H9 (cell line): ENCODE results near the gene MCF2L2. TPM values are rescaled to one million over a fixed set of nuclear protein-coding genes. Genes with fewer than 3 reads are reported as not detected.
A peak's percentile ranks its signal among the peaks of the same experiment; 100 is the strongest.

Experiments
- DNase-seq: peaks from one replicate; pipeline ENCODE4 v3.0.0-alpha.2; 2017
- H2AFZ ChIP-seq: one replicate; pipeline ENCODE4 v1.6.1; 2013; ENCODE audit warnings: mild to moderate bottlenecking, low read length, control low read depth, moderate library complexity
- H2AK5ac ChIP-seq: 2 replicates; pipeline ENCODE4 v1.6.1; 2013; ENCODE audit warnings: low read length, control low read depth, mixed read lengths; ENCODE audit not compliant: insufficient read length
- H2BK120ac ChIP-seq: one replicate; pipeline ENCODE4 v1.6.1; 2013; ENCODE audit warnings: low read depth, mild to moderate bottlenecking, low read length, control low read depth, inconsistent platforms; ENCODE audit not compliant: poor library complexity, severe bottlenecking
- H2BK12ac ChIP-seq: 2 replicates; pipeline ENCODE4 v1.6.1; 2013; ENCODE audit warnings: low read length, control low read depth, mixed read lengths, low read depth; ENCODE audit not compliant: insufficient read length
- H2BK15ac ChIP-seq: 2 replicates; pipeline ENCODE4 v1.6.1; 2013; ENCODE audit warnings: low read depth, low read length, control low read depth
- H2BK20ac ChIP-seq: one replicate; pipeline ENCODE4 v1.6.1; 2013; ENCODE audit warnings: low read depth, mild to moderate bottlenecking, low read length, control low read depth, inconsistent platforms; ENCODE audit not compliant: poor library complexity, severe bottlenecking
- H2BK5ac ChIP-seq: 2 replicates; pipeline ENCODE4 v1.6.1; 2013; ENCODE audit warnings: low read length, control low read depth, mixed read lengths; ENCODE audit not compliant: insufficient read length
- H3K14ac ChIP-seq: 2 replicates; pipeline ENCODE4 v1.6.1; 2013; ENCODE audit warnings: low read length, control low read depth; ENCODE audit not compliant: insufficient read depth
- H3K18ac ChIP-seq: 2 replicates; pipeline ENCODE4 v1.6.1; 2013; ENCODE audit warnings: low read depth, mild to moderate bottlenecking, mixed read lengths, low read length, control low read depth; ENCODE audit not compliant: insufficient read length
- H3K23ac ChIP-seq: 2 replicates; pipeline ENCODE4 v1.6.1; 2013; ENCODE audit warnings: low read length, control low read depth, mixed read lengths, low read depth; ENCODE audit not compliant: insufficient read length
- H3K23me2 ChIP-seq: 2 replicates; pipeline ENCODE4 v1.6.1; 2013; ENCODE audit warnings: low read depth, mild to moderate bottlenecking, mixed read lengths, low read length, control low read depth; ENCODE audit not compliant: insufficient read length, poor library complexity, severe bottlenecking
- H3K27ac ChIP-seq: 2 replicates; pipeline ENCODE4 v1.5.1; 2013; ENCODE audit warnings: low read length, control low read depth, mixed read lengths, low read depth; ENCODE audit not compliant: insufficient read length
- H3K27me3 ChIP-seq: 2 replicates; pipeline ENCODE4 v1.6.1; 2013; ENCODE audit warnings: low read length, control low read depth, inconsistent platforms; ENCODE audit not compliant: insufficient read depth
- H3K4ac ChIP-seq: 2 replicates; pipeline ENCODE4 v1.6.1; 2013; ENCODE audit warnings: low read depth, mild to moderate bottlenecking, control low read depth, inconsistent platforms, low read length, moderate library complexity
- H3K4me1 ChIP-seq: 2 replicates; pipeline ENCODE4 v1.6.1; 2013; ENCODE audit warnings: low read length, control low read depth, inconsistent platforms; ENCODE audit not compliant: insufficient read depth
- H3K4me2 ChIP-seq: 2 replicates; pipeline ENCODE4 v1.6.1; 2013; ENCODE audit warnings: low read length, control low read depth, mixed read lengths; ENCODE audit not compliant: insufficient read length, insufficient read depth
- H3K56ac ChIP-seq: 2 replicates; pipeline ENCODE4 v1.6.1; 2013; ENCODE audit warnings: low read depth, mild to moderate bottlenecking, mixed read lengths, low read length, control low read depth; ENCODE audit not compliant: insufficient read length
- H3K79me1 ChIP-seq: 2 replicates; pipeline ENCODE4 v1.6.1; 2013; ENCODE audit warnings: low read depth, mild to moderate bottlenecking, moderate library complexity, low read length, control low read depth, inconsistent platforms; ENCODE audit not compliant: insufficient read depth, poor library complexity, severe bottlenecking
- H3K79me2 ChIP-seq: 2 replicates; pipeline ENCODE4 v1.6.1; 2013; ENCODE audit warnings: low read length, control low read depth, inconsistent platforms; ENCODE audit not compliant: insufficient read depth
- H3K9ac ChIP-seq: 2 replicates; pipeline ENCODE4 v1.6.1; 2013; ENCODE audit warnings: low read length, control low read depth, mixed read lengths; ENCODE audit not compliant: insufficient read length; ENCODE audit errors: extremely low read depth
- H3K9me3 ChIP-seq: one replicate; pipeline ENCODE4 v1.6.1; 2013; ENCODE audit warnings: low read depth, low read length, inconsistent platforms; ENCODE audit not compliant: control insufficient read depth
- H3T11ph ChIP-seq: one replicate; pipeline ENCODE4 v1.6.1; 2013; ENCODE audit warnings: mild to moderate bottlenecking, low read length, control low read depth, inconsistent platforms
- H4K20me1 ChIP-seq: one replicate; pipeline ENCODE4 v1.6.1; 2013; ENCODE audit not compliant: control insufficient read depth, insufficient read length, insufficient read depth
- H4K5ac ChIP-seq: 2 replicates; pipeline ENCODE4 v1.6.1; 2013; ENCODE audit warnings: low read depth, mild to moderate bottlenecking, mixed read lengths, low read length, control low read depth; ENCODE audit not compliant: insufficient read length
- H4K8ac ChIP-seq: replicated peaks from 2 replicates; pipeline ENCODE4 v1.6.1; 2013; ENCODE audit warnings: low read length, control low read depth, mixed read lengths, low read depth; ENCODE audit not compliant: insufficient read length
- H4K91ac ChIP-seq: 2 replicates; pipeline ENCODE4 v1.6.1; 2013; ENCODE audit warnings: low read depth, mild to moderate bottlenecking, moderate library complexity, mixed read lengths, low read length, control low read depth; ENCODE audit not compliant: insufficient read length
- H3K27ac Mint-ChIP-seq, 3 experiments: 2 replicates in 2 of 3; 3 replicates in 1 of 3; pipeline ENCODE4 v1.8.0; 2020 to 2021; ENCODE audit warnings: mixed read lengths in 3 of 3, mild to moderate bottlenecking in 1 of 3, moderate library complexity in 1 of 3
- H3K27me3 Mint-ChIP-seq: 2 replicates; pipeline ENCODE4 v1.8.0; 2021; ENCODE audit warnings: low read depth, mild to moderate bottlenecking, moderate library complexity, mixed read lengths
- H3K36me3 Mint-ChIP-seq, 3 experiments: 2 replicates in 2 of 3; 3 replicates in 1 of 3; pipeline ENCODE4 v1.8.0; 2020 to 2021; ENCODE audit warnings: low read depth in 3 of 3, mixed read lengths in 3 of 3; ENCODE audit not compliant: insufficient read depth in 1 of 3
- H3K4me1 Mint-ChIP-seq, 2 experiments: 2 replicates each; pipeline ENCODE4 v1.8.0; 2020; ENCODE audit warnings: mixed read lengths in 2 of 2
- H3K4me3 Mint-ChIP-seq, 2 experiments: 2 replicates in 1 of 2; 3 replicates in 1 of 2; pipeline ENCODE4 v1.8.0; 2020 to 2021; ENCODE audit warnings: mild to moderate bottlenecking in 2 of 2, mixed read lengths in 2 of 2, moderate library complexity in 1 of 2
- H3K9me3 Mint-ChIP-seq, 2 experiments: 2 replicates in 1 of 2; 3 replicates in 1 of 2; pipeline ENCODE4 v1.8.0; 2020; ENCODE audit warnings: mild to moderate bottlenecking in 2 of 2, mixed read lengths in 2 of 2, moderate library complexity in 1 of 2
- WGBS: extraction: QIAGEN DNeasy Blood & Tissue Kit; methylation state at CpG from one replicate; pipeline ENCODE4 v1.1.7; 2013; ENCODE audit warnings: missing lambda C conversion rate, low lambda C conversion rate, mixed read lengths; ENCODE audit not compliant: insufficient read length; ENCODE audit errors: extremely low coverage; 5-methylcytosine and 5-hydroxymethylcytosine counted together
- total RNA-seq: library from RNA; stranded (reverse); gene quantifications from 2 replicates; pipeline ENCODE4 v1.2.1, GENCODE V29; 2021
- TF ChIP-seq, protein P1 (sequence below): fragments of 200-600 bp; sonication (generic); conservative IDR thresholded peaks from 3 replicates; pipeline ENCODE4 v1.8.0; 2021; ENCODE audit warnings: antibody characterized with exemption, mild to moderate bottlenecking

Gene MCF2L2
- total RNA-seq, 1 experiment from 2014 or later, result 6.4 TPM

DNA sequence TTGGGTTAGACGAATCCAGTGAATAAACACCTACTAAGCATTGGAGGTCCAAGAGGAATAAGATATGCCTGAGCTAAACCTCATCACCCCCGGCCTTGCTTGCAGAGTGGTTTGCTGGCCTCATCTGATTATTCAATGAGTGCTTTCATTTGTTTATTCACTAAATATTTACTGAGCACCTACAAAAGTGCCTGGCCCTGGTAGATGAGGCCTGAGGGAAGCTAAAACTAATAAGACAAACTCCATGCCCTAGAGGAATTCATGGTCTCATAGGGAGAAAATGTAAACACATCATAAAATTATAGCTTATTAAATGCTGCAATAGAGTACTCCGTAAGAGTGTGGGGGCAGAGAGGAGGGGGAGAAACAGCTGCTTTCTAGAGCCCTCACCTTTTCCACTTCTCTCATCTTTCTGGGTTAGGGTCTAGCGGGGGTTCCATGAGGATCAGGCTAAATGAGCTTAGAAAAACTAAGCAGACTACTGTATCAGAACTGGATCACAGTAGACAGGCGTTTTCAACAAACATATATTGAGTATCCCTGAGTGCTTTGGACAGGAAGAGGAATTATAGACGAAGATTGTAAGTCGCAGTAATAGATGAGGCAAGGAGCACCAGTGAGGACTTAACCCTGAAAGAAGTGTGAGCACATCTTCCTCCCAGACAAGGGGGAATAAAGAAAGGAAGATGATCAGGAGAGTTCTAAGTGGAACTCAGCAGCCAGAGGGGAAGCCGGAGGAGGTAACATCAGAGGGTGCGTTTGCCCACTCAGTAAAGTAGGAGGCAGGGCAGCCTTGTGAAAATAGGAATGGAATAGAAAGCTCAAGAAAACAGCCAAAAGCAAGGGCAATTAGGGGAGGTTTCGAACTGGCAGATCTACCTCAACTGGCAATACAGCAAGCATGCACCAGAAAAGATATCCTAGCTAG lies 234.4 kb downstream of the MCF2L2 start:
- TF ChIP-seq, protein P1, sequence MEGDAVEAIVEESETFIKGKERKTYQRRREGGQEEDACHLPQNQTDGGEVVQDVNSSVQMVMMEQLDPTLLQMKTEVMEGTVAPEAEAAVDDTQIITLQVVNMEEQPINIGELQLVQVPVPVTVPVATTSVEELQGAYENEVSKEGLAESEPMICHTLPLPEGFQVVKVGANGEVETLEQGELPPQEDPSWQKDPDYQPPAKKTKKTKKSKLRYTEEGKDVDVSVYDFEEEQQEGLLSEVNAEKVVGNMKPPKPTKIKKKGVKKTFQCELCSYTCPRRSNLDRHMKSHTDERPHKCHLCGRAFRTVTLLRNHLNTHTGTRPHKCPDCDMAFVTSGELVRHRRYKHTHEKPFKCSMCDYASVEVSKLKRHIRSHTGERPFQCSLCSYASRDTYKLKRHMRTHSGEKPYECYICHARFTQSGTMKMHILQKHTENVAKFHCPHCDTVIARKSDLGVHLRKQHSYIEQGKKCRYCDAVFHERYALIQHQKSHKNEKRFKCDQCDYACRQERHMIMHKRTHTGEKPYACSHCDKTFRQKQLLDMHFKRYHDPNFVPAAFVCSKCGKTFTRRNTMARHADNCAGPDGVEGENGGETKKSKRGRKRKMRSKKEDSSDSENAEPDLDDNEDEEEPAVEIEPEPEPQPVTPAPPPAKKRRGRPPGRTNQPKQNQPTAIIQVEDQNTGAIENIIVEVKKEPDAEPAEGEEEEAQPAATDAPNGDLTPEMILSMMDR, result no peak

More for the DNA sequence above, 234.4 kb downstream of the MCF2L2 start:
- no peaks in the 10 kb centered on the region for H3K27me3 ChIP-seq
- H3K9ac ChIP-seq, result no peak overlapping the region
- H3K79me1 ChIP-seq, result no peaks in the 10 kb centered on the region
- H3K27ac Mint-ChIP-seq, result peak overlapping the region in 1 of 3 experiments; percentile 27; a peak in 1 of 7 replicates
- no CpG with 5 or more reads among the region's 10 CpGs for WGBS
- H3K4me3 Mint-ChIP-seq, result no peak overlapping the region
- peaks cover 10 to 12% of the 10 kb centered on the region in 2 experiments for H3K4me1 Mint-ChIP-seq
- DNase-seq, result no peak
- no peak overlapping the region for H3K23ac ChIP-seq
- H3K36me3 Mint-ChIP-seq, result no peaks in the 10 kb centered on the region
- H2AK5ac ChIP-seq, result no peak overlapping the region
- H3K9me3 ChIP-seq, result no peaks in the 10 kb centered on the region
- no peaks in the 10 kb centered on the region for H3K4me1 ChIP-seq
- no peak overlapping the region for H2BK20ac ChIP-seq
- H3K27me3 Mint-ChIP-seq, result no peaks in the 10 kb centered on the region
- H3K14ac ChIP-seq, result no peak overlapping the region
- no peak overlapping the region for H2AFZ ChIP-seq
- H3K18ac ChIP-seq, result no peak overlapping the region
- no peaks in the 10 kb centered on the region for H4K20me1 ChIP-seq
- H3T11ph ChIP-seq, result no peak overlapping the region
- no peak overlapping the region for H3K27ac ChIP-seq
- H3K23me2 ChIP-seq, result no peaks in the 10 kb centered on the region
- no peak overlapping the region for H3K4me2 ChIP-seq
- no peak overlapping the region for H4K8ac ChIP-seq
- H3K4ac ChIP-seq, result no peak overlapping the region
- H3K79me2 ChIP-seq, result no peaks in the 10 kb centered on the region
- no peak overlapping the region for H4K5ac ChIP-seq
- H3K9me3 Mint-ChIP-seq, result no peaks in the 10 kb centered on the region; a peak in 1 of 5 replicates
- H2BK12ac ChIP-seq, result no peak overlapping the region
- H2BK5ac ChIP-seq, result no peak overlapping the region
- H2BK15ac ChIP-seq, result no peak overlapping the region
- H4K91ac ChIP-seq, result no peak overlapping the region
- H2BK120ac ChIP-seq, result no peak overlapping the region
- no peak overlapping the region for H3K56ac ChIP-seq
